Liver (tissue), 3 donors: ENCODE measurements around the gene MAPKAP1.

Experiments
- ATF3 ChIP-seq: IDR thresholded peaks from 2 replicates; pipeline ENCODE4 v1.6.1; 2016; ENCODE audit warnings: antibody characterized with exemption
- CTCF ChIP-seq: fragments of 150-350 bp; IDR thresholded peaks from 2 replicates; pipeline ENCODE4 v1.5.1; 2017; ENCODE audit warnings: improper control_type of control experiment, low read depth, low read length; ENCODE audit not compliant: missing input control
- EGR1 ChIP-seq, 2 donors: IDR thresholded peaks; 2 replicates each; pipeline ENCODE4 v1.6.1; 2016 to 2018; ENCODE audit warnings: antibody characterized with exemption in 2 of 2, low read depth in 2 of 2
- FOXA2 ChIP-seq: IDR thresholded peaks from 2 replicates; pipeline ENCODE4 v1.6.1; 2016; ENCODE audit warnings: antibody characterized with exemption
- RAD21 ChIP-seq, 2 donors: IDR thresholded peaks; 2 replicates each; pipeline ENCODE4 v1.6.1; 2016; ENCODE audit warnings: antibody characterized with exemption in 2 of 2, mild to moderate bottlenecking in 2 of 2
- RXRA ChIP-seq, 2 donors: IDR thresholded peaks; 2 replicates each; pipeline ENCODE4 v1.6.1; 2017 to 2018; ENCODE audit warnings: antibody characterized with exemption in 2 of 2, mild to moderate bottlenecking in 1 of 2
- SP1 ChIP-seq: IDR thresholded peaks from 2 replicates; pipeline ENCODE4 v1.6.1; 2018; ENCODE audit warnings: antibody characterized with exemption, mild to moderate bottlenecking
- TAF1 ChIP-seq: conservative IDR thresholded peaks from 2 replicates; pipeline ENCODE4 v1.6.1; 2016; ENCODE audit warnings: antibody characterized with exemption, mild to moderate bottlenecking
- TF ChIP-seq, protein P1 (sequence below): IDR thresholded peaks from 2 replicates; pipeline ENCODE4 v1.6.1; 2016; ENCODE audit warnings: antibody characterized with exemption
- TF ChIP-seq, protein P2 (sequence below): IDR thresholded peaks from 2 replicates; pipeline ENCODE4 v1.6.1; 2016; ENCODE audit warnings: antibody characterized with exemption, mild to moderate bottlenecking
- donor health status: healthy.
- donor health status: healthy.

- no peak for TF ChIP-seq CTCF
- TF ChIP-seq, protein P1, sequence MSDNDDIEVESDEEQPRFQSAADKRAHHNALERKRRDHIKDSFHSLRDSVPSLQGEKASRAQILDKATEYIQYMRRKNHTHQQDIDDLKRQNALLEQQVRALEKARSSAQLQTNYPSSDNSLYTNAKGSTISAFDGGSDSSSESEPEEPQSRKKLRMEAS, result no peak
- TF ChIP-seq, protein P2, sequence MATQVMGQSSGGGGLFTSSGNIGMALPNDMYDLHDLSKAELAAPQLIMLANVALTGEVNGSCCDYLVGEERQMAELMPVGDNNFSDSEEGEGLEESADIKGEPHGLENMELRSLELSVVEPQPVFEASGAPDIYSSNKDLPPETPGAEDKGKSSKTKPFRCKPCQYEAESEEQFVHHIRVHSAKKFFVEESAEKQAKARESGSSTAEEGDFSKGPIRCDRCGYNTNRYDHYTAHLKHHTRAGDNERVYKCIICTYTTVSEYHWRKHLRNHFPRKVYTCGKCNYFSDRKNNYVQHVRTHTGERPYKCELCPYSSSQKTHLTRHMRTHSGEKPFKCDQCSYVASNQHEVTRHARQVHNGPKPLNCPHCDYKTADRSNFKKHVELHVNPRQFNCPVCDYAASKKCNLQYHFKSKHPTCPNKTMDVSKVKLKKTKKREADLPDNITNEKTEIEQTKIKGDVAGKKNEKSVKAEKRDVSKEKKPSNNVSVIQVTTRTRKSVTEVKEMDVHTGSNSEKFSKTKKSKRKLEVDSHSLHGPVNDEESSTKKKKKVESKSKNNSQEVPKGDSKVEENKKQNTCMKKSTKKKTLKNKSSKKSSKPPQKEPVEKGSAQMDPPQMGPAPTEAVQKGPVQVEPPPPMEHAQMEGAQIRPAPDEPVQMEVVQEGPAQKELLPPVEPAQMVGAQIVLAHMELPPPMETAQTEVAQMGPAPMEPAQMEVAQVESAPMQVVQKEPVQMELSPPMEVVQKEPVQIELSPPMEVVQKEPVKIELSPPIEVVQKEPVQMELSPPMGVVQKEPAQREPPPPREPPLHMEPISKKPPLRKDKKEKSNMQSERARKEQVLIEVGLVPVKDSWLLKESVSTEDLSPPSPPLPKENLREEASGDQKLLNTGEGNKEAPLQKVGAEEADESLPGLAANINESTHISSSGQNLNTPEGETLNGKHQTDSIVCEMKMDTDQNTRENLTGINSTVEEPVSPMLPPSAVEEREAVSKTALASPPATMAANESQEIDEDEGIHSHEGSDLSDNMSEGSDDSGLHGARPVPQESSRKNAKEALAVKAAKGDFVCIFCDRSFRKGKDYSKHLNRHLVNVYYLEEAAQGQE, result no peak
- TF ChIP-seq RXRA (IDR thresholded peaks at IDR 0.05), result no peak
- TF ChIP-seq EGR1 (IDR thresholded peaks at IDR 0.05; ENCODE audit: low read depth in 2 of 2), result no peak
- TF ChIP-seq SP1, result no peak
- no peak for TF ChIP-seq FOXA2
- no peak for TF ChIP-seq RAD21 (IDR thresholded peaks at IDR 0.05)
- TF ChIP-seq TAF1, result no peak
- TF ChIP-seq ATF3, result no peak
Observed at GRCh38 chr9:125659201-125659840, 47.7 kb downstream of the MAPKAP1 start.
